AG09309 (cell line): Measurements from ENCODE around the gene NCF2.

Source experiments
- DNase-seq: peaks from one replicate; pipeline ENCODE4 v3.0.0-alpha.2; 2010; ENCODE audit warnings: low read depth
- H3K4me3 ChIP-seq: 2 replicates; pipeline ENCODE4 v1.5.1; 2011; ENCODE audit warnings: mild to moderate bottlenecking, low read depth, low read length, moderate library complexity; ENCODE audit not compliant: control insufficient read depth
- CTCF ChIP-seq: IDR thresholded peaks from 2 replicates; pipeline ENCODE4 v1.5.1; 2011; ENCODE audit warnings: mild to moderate bottlenecking, low read depth, low read length, inconsistent platforms; ENCODE audit not compliant: insufficient read depth, control insufficient read depth; ENCODE audit errors: missing control alignments

The NCF2 gene

DNA sequence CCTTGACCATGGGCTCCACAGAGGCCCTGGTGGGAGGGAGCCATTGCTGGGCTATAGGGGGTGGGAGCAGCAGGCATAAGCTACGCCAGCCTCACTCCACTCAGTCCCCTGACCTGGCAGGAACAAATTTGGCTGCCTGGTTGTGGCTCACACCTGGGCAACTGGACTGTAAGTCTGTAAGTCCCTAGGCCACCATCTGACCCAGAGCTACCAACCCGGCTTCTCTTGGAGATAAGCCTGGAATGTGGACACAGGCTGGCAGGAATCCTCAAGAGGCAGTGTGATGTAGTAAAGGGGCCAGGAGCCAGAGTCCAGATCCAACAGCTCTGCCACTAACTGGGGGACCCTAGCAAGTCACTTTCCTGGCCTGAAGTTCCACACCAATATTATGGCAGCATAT, 11.4 kb downstream of the NCF2 start:
- TF ChIP-seq CTCF = no peak
- DNase-seq = no peak
- no peak overlapping the region for H3K4me3 ChIP-seq

GRCh38 chr1:183577897-183578465, 12.3 kb downstream of the NCF2 start:
- DNase-seq = no peak
- no peak overlapping the region for H3K4me3 ChIP-seq
- no peak for TF ChIP-seq CTCF

GRCh38 chr1:183576537-183576936, 13.7 kb downstream of the NCF2 start:
- H3K4me3 ChIP-seq = no peak overlapping the region
- DNase-seq = no peak
- TF ChIP-seq CTCF = no peak

DNA sequence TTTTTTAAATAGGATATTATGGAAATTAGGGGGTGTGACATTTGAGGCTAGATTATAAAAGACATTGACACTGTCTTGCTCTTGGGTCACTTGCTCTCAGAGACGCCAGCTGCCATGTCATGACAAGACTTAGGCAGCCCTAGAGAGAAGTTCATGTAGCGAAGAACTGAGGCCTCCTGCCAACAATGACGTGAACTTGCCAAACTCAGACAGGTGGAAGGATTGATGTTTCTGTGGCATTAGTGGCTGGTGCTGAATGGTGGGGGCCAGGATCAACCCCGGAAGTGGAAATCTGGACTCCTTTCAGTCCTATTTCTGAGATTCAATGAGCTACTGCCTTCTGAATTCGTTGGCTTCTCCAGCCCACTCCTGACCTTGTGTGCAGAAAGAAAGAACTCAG, 14.7 kb downstream of the NCF2 start:
- no peak for TF ChIP-seq CTCF
- no peak for DNase-seq
- no peak overlapping the region for H3K4me3 ChIP-seq

- DNase-seq = no peak
- TF ChIP-seq CTCF = no peak
- H3K4me3 ChIP-seq = no peak overlapping the region
Measured at GRCh38 chr1:183572721-183573120, 17.5 kb downstream of the NCF2 start.

- no peak for TF ChIP-seq CTCF
- H3K4me3 ChIP-seq = no peak overlapping the region
- DNase-seq = no peak
Measured at GRCh38 chr1:183571678-183572268, 18.5 kb downstream of the NCF2 start.
